HG03064 (cell line): ENCODE results near the gene LTK.
"Not testable (repeated sequence)": the region's sequence is repeated elsewhere in the genome, so short reads cannot be mapped to it uniquely, and the experiment has no call there.

Source experiments
- ATAC-seq: cut with Tn5 transposase; IDR thresholded peaks from one replicate; pipeline ENCODE4 v1.9.1; 2021; ENCODE audit warnings: low read depth; ENCODE audit not compliant: unreplicated experiment

Gene LTK

DNA sequence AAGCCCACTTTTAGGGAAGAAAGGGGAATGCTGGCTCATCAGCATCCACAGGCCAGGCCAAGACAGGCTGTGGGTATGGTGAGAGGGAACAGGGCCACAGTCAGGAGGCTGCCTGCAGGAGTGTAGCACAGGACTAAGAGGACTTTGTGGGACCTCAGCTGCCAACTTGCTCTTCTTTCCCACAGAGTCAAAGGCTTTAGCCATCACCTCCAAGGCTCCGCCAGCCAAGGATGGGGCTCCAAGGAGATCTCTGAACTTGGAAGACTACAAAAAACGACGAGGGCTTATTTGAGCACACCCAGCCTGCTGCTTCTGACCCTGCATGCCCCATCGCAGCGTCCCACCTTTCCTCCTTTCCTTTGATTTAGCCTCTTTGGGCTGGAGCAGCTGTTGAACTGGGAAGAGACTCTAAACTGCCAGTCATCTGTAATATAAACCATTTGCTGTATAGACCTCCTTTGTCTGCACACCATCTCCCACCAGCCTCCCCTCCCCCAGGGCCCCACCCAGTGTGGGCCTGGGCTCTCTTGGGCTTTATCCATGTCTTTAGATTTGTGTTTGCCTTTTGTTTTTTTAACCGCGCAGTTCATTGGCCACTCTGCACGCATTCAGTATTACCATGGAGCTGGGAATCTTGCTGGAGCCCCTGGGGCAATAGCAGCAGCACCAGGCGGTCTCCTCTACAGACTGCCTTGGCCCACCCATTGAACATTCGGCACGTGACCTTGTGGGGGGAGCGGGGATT lies 33.1 kb downstream of the LTK start:
- no peak for ATAC-seq

DNA sequence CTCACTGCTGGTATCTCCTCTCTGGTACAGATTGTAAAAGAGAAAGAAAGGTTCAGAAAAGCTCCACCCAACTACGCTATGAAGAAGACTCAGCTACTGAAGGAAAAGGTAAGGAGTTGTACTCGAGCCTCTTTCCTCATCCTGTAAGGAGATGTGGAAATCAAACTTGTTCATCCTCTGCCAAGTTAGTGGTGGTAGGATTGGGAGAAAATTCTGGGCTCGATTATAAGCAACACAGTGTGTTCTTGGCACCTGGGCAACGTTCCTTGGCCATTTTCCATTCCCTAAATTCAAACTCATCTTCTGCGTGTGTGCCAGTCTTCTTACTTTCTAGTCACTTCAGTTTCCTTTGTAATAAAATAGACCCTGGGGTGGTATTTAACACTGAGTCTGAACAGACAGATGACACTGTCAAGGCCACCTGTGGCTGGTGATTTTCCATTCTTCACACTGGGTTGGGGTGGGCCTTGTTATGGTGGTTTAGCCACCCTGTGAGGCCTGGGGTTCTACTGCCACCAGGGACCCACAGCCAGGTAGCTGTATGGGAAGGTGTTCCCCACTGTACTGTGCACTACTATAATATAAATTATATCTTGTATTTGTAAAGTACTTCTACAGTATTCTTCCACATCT lies 37.1 kb downstream of the LTK start:
- ATAC-seq: no peak

DNA sequence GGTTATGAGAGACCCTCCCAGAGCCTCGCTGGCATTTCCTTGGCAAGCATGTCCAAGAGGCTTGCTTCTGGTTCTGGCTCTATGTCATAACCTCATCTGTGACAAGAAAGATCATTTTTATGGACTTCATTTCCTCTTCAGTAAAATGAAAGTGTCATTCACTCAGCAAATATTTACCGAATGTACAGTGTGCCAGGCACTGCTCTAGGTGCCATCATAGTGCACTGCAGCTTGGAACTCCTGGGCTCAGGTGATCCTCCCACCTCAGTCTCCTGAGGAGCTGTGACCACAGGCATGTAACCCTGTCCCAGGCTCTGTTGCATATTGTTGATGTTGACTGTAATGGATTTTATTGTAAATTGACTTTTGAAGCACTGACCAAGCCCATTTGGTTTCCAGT lies 38.7 kb downstream of the LTK start:
- ATAC-seq: no peak

DNA sequence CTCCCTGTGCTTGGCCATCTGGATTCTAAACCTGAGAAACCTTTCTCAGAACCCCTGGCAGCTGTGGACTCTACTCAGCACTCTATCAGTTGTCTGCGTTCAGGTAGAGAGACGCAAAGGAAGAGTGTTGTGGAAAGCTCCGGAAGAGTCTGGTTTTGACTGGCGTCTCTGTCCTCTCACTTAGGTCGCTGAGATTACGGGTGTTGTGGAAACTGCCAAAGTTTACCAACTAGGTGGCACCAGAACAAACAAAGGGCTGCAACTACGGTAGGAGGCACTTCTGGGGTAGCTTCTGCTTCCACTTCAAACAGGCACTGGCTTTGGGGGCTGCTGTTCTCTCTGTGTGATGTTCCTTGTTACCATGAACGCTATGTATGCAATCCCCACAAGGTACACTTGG lies 39.2 kb downstream of the LTK start:
- ATAC-seq: no peak

DNA sequence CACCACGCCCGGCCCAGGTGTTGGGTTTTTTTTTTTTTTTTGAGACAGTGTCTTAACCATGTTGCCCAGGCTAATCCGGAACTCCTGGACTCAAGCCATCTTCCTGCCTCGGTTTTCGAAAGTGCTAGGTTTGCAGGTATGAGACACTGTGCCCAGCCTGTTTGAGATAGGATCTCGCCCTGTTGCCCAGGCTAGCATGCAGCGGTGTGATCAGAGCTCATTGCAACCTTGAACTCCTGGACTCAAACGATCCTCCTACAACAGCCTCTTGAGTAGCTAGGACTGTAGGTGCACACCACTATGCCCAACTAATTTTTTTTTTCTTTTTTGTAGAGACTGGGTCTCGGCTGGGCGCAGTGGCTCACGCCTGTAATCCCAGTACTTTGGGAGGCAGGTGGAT lies 40.2 kb downstream of the LTK start:
- ATAC-seq: no peak

DNA sequence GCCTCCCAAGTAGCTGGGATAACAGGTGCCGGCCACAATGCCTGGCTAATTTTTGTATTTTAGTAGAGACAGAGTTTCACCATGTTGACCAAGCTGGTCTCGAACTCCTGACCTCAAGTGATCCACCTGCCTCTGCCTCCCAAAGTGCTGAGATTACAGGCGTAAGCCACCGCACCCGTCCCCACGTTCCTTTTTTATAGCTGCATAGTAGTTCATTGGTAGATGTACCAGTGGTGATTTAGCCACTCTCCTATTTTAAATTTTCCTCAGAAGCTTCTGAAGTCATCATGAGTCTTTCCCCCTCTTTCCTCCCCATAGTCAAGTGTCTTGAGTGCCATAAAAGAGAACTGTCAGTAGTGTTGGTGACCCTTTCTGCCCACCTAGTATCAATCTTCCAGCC lies 44.0 kb downstream of the LTK start:
- ATAC-seq: not testable (repeated sequence)

DNA sequence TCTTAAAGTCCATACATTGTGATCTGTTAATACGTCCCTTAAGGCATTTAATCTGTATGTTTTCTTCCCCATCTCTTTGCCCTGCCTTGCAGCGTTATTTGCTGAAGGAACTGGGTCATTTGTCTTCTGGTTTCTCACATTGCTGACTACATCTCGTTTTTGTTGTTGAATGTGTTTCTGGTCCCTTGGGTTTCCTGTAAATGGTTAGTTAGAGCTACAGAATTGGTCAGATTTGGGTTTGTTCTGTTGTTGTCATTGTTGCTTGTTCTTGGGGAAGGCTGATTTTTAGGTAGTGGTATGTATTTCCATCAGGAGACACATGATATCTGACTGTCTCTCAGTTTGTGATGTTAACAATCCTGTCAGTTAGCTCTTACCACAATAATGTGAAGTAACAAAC lies 46.9 kb downstream of the LTK start:
- ATAC-seq: no peak

DNA sequence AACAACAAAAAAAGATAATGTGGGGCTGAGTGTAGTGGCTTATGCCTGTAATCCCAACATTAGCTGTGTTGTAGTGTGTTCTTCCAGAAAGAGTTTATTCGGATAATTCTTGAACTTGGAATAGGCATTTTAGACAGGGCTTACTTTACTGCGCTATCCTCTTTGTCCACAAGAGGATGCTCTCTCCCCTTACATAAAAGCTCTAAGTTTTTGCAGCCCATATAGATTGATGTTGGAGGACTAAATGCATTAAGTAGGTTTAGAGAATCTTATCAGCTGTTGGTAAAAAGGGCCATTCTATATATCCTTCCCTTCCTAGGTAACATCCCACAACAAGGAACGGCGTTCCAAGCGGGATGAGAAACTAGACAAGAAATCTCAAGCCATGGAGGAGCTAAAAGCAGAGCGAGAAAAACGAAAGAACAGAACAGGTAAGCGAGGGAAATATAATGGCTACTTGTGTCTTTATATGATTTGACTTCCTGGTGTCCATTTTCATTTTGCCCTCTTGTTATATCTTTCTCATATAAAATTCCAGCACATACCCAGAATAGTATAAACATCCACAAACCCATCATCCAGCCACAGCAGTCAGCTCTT lies 47.7 kb downstream of the LTK start:
- no peak for ATAC-seq

DNA sequence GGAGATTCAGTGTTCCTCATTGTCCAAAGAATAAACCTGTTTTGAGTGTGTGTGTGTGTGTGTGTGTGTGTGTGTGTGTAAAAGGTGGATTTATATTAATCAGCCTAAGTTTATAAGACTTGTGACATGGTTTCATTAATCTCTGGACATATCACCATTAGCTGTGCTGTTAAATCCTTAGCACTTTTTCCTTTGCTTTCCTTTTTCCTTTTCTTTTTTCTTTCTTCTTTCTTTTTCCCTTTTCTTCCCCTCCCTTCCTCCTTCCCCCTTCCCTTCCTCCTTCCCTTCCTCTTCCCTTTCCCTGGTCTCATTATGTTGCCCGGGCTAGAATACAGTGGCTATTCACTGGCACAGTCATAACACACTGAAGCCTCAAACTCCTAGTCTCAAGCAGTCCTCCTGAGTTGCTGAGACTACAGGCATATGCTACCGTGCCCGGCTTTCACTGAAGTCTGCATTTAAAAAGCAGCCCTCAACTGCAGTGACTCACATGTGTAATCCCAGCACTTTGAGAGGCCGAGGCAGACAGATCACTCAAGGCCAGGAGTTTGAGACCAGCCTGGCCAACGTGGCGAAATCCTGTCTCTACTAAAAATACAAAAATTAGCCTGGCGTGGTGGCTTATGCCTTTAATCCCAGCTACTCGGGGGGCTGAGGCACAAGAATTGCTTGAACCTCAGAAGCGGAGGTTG lies 48.6 kb downstream of the LTK start:
- ATAC-seq: no peak

DNA sequence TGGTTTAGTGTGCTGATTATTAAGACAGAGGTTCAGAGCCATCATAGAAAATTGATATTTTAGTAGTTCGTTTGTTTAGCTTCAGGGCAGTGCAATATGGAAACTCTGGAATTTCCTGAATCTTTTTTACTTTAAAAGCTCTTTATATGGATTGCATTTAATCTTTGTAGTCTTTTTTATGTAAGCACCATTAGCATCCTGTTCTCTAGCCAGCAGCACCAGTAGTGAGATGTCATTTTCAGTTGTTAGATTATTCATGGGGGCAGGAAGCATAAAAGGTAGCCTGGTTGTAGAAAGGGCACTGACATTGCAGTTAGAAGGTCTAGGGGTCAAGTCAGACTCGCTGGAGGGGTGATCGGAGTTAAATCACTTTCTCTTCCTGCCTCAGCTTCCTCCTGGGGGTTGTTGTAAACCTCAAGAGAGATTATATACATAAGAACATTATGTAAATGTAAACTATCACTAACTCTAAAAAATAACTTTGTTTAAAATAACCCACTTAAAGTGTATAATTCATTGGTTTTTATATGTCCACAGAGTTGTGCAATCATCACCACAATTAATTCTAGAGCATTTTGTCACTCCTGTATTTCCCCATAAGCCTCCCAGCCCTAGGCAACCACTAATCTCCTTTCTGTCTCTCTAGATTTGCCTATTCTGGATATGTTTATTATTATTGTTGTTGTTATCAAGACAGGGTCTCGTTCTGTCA lies 51.4 kb downstream of the LTK start:
- no peak for ATAC-seq
